ENCODE measurements around the gene LMF1.
"Not testable (repeated sequence)": the region's sequence is repeated elsewhere in the genome, so short reads cannot be mapped to it uniquely, and the experiment has no call there.

LMF1 gene

DNA sequence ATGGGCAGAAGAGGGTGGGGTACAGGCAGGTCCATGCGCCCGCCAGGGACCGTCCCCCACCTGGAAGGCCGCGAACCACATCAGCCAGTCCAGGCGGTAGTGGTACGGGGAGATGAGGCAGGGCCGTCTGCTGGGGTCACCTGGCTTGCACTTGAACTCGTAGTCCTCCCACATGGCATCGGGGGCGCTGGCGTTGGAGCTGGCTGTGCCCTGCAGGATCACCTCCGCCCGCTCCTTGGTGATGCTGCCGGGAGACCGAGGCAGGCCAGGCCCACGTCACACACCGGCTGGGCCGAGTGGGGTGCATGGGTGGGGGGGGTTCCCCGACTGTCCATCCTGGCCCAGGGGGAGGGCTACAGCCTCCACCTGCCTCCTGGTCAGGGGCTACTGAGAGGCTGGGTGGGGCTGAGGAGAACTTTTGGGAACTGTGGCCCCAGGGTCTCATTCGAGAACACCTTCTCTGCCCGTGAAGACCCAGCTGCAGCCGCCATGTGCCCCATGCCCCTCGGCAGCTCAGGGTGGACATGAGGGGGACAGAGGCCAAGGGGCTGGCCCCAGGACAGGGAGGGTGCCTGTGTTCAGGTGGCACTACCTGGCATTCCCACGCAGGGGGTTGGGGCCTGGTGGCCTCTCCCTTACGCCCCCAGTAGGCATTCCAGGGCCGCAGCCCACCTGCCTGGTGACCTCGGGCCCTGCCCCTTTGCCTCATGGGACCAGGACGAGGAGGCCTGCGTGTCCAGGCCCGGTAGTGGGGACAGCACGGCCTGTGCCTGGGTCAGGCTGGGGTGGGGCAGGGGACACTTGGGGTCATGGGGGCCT lies 100.8 kb downstream of the LMF1 start:
- no peak for DNase-seq (ENCODE audit: low read depth)

DNA sequence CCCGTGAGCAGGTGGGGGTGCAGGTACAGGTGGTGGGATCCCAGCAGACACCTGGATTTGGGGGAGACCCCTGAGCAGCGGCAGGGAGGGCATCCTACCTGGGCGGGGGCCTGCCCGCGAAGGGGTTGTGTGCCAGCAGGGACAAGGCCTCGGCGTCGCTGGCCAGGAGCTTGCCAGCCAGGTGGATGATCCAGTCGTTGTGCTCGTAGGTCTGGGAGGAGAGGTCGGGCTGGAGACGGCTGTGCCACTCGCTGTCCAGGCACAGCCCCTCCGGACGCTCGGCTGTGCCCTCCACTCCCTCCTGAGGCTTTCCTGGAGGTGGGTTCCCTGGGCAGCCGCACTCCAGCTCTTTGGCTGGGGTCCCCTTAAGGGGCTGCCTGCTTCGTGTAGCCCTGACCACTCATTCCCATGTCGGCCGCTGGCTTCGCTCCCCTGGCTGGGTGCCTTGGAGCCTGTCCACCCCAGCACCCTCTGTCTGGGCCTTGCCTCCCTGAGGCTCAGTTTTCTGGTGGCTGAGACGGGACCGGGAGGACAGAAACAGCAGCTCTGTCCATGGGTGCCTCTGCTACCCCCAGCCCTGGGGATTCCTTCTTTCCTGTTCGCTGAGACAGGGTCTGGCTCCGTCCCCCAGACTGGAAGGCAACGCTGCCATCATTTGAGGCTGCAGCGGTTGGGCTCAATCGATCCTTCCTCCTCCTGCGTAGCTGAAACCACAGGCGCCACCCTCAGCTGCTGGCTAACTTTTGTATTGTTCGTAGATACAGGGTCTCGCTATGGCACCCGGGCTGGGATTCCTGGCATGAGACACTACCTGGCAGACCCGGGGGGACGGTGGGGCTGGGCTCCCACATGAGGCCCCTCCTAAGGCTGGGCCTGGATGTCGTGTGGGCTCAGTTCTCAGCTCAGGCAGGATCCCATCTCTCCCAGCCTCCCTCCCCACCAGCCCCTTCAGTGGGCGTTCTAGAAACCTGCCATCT lies 101.7 kb downstream of the LMF1 start:
- no peak for DNase-seq (ENCODE audit: low read depth)

DNA sequence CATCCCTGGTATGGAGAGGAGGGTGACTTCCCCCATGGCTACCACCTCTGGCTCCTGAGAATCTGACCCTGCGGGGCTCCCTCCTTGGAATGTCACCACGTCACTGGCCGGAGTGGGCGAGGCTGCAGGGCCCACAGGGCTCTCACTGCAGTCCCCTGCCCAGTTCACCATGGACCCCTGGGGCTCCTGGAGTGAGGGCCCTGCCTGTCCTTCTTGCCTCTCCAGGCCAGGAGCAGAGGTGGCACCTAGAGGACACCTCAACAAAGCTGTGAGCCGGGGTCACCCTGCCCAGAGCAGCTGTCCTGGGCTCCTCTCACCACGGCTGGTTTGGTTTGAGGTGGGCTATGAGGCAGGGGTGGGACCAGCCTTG lies 102.4 kb downstream of the LMF1 start:
- DNase-seq (ENCODE audit: low read depth), result no peak

DNA sequence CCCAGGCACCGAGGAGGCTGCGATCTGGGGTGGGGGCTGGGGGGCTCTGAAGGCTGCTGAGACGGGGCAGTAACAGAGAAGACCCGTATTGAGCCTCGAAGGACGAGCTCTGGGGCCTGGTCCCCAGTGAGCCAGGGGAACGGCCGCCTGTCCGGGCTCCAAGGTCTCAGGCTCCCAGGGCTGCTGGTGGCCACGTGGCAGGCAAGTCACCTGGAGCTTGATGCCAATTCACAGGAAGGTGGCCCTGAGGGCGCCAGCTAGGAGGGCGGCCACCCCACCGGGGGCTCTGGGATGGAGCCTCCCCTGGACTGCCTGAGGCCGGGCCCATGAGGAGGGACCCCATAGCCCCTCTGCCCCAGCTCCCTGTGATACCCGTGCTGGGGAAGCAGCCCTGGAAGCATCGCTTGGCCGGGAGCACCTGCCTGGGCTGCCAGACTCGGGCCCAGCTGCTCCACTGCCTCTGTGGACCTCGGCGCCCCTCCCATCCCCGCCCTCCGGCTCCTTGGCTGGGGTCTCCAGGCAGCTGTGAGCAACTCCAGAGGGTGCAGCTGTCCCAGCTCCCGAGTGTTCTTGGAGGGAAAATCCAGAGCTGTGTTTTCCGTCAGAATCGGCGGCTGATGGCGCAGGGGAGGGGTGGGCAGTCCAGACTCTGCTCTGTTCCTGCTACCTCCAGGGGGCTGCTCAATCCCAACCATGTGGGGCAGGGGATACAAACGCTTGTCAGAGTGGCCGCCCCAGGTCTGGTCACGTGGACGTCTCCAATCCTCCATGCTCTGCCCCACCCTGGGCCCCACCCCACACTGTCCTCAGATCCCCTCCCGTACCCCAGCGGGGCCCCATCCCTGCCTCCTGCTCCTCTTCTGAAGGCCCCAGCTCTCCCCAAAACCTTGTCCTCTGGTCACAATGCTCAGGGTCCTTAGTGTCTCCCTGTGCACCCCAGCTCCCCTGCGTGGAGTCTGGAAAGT lies 103.1 kb downstream of the LMF1 start:
- no peak for DNase-seq (ENCODE audit: low read depth)

DNA sequence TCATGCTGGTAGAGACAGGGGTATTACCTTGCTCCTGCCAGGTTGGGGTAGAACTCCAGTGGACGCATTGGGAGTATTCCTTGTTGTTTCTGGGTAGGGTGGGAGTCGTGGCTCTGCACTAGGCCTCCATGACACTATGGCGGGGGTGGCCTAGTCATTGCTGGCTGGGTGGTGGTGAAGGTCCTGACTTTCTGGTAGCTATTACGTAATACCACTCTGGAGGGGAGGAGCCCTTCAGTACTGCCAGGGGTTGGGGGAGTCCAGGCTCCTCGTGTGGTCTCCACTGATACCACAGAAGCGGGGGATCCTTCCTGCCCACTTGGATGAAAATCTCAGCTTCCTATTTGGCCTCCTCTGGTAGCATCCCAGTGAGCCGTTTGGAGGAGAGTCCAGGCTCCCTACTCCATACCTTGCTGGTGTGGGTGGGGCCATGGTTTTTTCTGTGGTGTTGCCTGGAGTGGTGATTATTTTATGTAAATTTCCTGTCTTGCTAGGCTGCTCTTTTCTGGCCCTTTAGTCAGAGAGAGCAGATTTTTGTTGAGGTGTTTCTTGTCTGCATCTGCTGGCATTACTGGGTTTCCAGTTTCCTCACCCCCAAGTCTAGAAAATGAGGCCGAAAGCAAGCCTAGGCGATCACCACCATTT lies 104.4 kb downstream of the LMF1 start:
- no peak for DNase-seq (ENCODE audit: low read depth)

DNA sequence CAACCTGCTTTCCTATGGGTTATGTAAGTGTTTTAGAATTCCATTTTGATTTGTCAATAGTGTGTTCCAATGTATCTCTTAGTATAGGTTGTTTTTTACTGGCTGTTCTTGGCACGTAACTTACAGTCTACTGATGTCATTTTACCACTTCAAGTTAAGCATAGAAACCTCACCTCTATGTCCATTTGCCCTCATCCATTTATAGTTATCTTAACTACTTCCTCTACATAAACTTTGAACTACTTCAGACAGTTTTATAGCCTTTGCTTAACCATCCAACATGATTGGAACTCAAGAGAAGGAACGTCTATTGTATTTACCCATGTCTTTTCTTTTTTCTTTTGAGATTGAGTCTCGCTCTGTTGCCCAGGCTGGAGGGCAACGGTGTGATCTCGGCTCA lies 105.8 kb downstream of the LMF1 start:
- no peak for DNase-seq (ENCODE audit: low read depth)

DNA sequence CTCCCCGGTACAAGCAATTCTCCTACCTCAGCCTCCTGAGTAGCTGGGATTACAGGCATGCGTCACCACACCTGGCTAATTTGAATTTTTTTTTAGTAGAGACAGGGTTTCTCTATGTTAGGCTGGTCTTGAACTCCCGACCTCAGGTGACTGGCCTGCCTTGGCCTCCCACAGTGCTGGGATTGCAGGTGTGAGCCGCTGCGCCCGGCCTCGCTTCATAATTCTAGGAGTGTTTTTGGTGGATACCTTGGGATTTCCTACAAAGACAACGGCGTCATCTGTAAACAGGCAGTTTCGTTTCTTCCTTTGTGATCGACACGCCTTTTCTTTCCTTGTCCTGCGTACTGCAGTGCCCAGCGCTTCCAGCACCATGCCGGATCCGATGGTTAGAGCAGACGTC lies 109.3 kb downstream of the LMF1 start:
- no peak for DNase-seq (ENCODE audit: low read depth)

DNA sequence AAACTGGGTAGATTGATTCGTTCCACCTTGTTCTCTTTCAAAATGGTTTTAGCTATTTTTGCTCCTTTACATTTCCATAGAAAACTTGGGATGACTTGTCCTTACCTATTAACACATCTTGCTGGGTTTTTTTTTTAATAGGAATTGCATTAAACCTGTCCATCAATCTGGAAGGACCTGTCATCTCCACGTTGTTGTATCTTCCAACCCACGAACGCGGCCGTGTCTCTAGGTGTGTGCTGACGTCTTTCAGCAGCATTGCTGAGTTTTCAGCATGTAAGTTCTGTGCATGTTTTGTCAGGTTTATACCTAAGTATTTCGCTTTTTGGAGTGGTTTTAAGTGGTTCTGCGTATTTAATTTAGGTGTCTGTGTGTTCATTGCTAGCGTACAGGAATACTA lies 109.9 kb downstream of the LMF1 start:
- no peak for DNase-seq (ENCODE audit: low read depth)

DNA sequence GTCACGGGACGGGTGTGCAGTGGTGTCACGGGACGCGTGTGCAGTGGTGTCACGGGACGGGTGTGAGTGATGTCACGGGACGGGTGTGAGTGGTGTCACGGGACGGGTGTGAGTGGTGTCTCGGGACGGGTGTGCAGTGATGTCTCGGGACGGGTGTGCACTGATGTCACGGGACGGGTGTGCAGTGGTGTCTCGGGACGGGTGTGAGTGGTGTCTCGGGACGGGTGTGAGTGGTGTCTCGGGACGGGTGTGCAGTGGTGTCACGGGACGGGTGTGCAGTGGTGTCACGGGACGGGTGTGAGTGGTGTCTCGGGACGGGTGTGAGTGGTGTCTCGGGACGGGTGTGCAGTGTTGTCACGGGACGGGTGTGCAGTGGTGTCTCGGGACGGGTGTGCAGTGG lies 111.8 kb downstream of the LMF1 start:
- not testable (repeated sequence) for DNase-seq (ENCODE audit: low read depth)

DNA sequence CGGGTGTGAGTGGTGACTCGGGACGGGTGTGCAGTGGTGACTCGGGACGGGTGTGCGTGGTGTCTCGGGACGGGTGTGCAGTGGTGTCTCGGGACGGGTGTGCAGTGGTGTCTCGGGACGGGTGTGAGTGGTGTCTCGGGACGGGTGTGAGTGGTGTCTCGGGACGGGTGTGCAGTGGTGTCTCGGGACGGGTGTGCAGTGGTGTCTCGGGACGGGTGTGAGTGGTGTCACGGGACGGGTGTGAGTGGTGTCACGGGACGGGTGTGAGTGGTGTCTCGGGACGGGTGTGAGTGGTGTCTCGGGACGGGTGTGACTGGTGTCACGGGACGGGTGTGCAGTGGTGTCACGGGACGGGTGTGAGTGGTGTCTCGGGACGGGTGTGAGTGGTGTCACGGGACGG lies 112.3 kb downstream of the LMF1 start:
- not testable (repeated sequence) for DNase-seq (ENCODE audit: low read depth)

DNA sequence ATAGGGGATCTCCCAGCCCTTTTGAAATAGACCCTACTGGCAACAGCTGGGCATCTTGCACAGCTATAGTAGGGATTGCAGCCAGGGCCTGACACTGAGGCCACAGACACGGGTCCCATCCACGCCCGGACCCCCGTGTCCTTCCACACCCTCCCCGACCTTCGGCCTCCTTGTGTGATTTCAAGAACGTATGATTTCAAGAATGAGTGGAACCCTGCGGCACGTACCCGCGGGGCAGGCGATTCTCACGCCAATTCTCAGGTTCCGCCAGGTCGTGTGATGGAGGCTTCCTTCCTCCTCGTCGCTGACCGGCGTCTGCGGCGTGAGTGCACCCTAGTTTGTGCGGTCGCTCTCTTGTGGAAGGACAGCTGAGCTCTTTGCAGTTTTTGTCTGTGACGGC lies 114.0 kb downstream of the LMF1 start:
- DNase-seq (ENCODE audit: low read depth), result no peak

DNA sequence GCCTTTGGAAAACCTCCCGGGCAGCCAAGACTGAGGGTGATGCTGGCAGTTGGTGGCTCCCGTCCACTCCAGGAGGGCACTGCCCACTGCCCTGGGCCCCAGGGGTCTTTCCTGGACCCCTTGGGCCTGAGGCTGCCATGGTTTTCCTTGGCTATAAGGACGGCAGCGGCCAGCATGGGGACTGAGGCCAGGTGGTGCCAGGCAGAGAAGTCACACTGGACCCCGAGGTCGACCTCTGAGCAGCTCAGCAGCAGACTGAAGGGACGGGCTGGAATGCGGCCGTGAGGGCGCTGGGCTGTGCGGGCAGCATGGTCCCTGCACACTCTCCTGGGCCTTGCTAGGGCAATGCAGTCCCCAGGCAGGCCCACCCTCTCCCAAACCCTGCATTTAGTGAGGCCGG lies 114.7 kb downstream of the LMF1 start:
- no peak for DNase-seq (ENCODE audit: low read depth)

DNA sequence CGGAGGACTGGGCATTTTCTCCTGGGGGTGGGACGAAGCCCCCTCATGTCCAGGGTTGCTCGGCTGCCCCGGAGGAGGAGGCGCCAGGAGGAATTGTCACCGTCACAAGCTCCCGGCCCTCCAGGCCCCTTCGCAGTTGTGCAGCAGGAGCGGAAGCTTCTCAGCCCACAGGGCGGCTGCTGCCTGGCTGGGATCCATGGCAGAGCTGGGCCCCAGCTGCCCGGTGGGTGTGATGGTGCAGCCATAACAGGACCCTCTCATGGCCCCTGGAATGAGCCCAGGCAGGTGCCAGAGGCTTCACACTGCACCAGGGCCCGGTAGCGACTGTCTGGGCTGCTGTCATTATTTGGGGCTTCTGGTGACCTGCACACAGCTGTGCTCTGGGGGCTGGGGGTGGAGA lies 115.3 kb downstream of the LMF1 start:
- no peak for DNase-seq (ENCODE audit: low read depth)

DNA sequence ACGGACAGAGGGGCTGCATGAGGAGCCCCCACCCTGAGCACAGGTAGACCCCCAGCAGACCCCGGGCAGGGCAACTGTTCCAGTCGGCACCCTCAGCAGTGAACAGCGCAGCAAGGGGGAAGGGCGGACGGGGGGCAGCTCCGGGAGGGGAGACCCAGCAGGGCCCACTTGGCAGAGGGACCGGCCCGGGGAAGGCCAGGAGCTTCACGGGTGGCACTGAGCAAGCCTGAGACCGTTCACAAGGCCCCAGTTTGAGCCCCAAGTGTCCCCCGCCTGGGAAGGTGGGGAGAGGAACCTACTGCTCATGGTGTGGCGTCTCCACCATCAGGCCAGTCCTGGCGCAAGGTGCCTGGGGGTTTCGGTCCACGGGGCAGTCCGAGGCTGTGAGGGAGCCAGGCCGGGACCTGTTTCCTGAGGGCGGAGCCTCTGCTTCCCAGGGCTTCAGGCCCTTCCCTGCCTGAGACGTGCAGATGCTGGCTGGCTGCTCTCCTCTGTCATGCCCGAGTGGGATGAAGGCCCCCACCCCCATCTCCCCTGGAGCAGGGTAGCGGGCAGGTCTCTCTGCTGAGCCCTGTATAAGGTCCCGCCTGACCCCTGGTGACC lies 115.9 kb downstream of the LMF1 start:
- no peak for DNase-seq (ENCODE audit: low read depth)

DNA sequence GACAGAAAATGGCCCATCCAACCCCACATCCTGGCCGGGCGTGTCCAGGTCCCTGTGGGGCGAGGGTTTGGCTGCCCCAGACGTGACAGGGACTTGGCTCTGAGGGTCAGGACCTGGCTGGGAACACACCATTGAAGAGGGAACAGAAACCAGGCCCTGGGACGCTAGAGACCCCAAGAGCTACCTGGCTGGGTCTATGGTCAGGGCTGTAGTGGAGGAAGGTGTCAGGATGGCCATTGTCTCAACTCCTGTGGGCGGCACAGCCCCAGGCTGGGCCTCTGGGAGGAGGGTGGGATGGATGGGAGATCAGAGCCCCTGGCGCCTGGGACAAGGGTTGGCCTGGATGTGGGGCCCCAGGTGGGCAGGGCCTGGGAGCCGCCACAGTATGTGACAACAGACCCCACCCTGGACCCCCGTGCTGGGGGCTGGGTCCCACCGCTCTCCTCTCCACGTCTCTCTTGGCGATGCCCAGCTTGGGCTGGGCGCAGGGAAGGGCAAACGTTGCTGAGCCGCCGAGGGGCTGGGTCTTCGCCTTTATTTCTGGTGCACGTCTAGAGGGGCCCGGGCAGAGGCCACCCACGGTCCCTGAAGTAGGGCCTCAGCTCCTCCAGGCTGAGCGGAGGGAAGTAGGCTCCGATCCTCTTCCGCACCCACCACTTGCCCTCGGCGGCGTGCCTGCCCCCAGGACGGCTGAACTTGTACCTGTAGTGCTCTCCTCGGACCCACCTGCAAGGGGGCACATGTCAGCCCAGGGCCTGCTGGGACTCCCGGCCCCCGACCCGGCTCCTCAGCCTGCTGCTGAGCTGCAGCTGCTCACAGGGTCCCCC lies 116.6 kb downstream of the LMF1 start:
- no peak for DNase-seq (ENCODE audit: low read depth)

DNA sequence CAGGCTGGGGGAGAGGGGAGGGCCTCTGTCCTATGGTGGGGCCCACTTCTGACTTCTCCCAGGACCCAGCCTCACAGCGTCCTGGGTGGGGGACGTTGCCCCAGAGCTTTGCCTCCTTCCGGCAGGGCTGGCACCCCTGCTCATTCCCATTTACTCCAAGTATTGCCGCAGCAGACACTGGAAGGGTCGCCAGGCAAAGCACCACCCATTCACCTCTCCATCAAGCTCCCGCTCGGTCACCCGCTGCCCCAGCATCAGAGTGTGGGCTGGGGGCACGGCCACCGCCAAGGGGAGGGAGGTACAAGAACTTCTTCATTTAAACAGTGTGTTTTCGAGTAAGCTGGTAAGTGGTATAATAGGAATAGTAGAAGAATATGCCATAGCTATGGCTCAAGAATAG lies 117.5 kb downstream of the LMF1 start:
- no peak for DNase-seq (ENCODE audit: low read depth)

DNA sequence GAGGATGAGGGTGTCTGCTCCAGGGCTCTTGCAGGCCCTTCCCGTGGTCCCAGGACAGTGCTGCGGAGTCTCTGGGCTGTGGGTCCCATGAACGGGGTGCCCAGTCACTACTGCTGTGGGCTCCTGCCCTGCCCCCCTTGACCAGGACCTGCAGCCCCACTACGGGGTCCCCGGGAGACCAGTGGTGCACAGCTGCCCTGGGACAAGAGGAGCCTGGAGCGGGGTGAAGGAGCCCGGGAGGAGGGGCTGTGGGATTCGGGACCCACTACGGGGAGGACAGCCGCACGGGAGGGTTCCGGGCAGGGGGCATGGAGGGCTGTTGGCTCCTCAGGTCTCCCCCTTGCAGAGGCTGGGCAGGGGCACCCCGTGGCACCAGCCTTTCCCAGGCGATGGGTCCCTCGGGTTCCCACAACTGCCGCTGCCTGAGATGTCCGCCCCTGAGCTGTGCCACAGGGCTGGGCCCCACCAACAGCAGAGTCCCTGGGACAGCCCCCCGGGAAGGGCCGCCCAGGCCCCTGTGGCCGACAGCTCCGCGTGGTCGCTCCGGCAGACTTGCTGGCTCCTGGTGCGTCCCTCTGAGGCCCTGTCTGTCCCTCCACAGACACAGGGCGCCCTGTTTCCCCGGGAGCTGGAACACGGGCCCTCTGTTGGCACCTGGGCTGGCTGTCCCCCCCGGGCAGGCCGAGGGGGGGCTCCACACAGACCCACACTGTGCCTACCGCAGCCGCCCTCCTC lies 118.2 kb downstream of the LMF1 start:
- no peak for DNase-seq (ENCODE audit: low read depth)

DNA sequence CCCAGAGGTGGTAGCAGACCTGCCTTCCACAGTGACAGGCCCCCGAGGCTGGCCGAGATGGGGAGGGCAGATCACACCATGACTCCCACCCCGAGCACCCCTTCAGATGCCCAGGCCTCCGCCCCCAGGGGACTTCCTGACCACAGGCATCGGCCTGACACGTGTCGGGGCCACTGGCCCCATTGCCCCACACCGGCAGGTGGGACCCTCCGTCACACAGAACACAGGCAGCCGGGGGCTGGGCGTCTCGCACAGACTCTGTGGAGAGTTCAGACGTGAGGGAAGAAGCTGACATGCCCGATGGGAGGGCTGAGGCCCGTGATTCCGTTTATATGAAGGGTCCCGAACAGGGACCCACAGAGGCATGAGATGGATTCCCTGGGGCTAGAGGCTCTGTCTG lies 118.9 kb downstream of the LMF1 start:
- no peak for DNase-seq (ENCODE audit: low read depth)

DNA sequence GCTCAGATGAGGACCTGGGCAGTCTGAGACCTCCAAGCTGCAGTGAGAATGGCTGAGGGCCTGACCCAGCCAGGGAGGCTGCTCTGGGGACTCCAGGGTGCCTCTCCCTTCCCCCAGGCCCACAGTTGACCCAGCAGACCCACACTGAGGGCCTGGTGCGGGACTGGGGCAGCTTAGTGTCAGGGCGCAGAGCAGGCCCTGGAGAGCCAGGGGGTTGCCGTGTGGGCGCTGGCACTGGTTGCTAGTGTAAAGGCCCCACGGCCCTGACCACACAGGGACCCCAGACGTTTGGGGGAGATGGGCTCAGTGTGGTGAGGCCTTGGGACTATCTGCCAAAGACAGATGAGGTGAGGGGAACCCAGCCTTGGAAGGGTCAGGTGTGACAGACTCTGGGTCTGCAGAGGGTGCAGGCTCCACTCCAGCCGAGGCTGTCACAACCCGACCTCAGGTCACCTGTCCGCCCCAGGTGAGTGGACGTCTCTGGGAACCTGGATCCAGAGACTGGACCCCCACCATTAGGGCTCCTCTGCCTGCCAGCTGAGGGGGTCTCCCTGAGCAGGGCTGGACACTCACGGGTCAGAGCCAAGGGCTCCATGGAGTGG lies 119.5 kb downstream of the LMF1 start:
- DNase-seq (ENCODE audit: low read depth), result no peak
